Mucosa of rectum (tissue), 2 donors: ENCODE measurements around the gene HOXD9.

Source experiments
- H3K27ac ChIP-seq, 2 donors: one replicate each; pipeline ENCODE4 v1.7.0; 2013; ENCODE audit warnings: inconsistent platforms in 2 of 2, low read depth in 2 of 2, low read length in 2 of 2
- H3K27me3 ChIP-seq, 2 donors: one replicate each; pipeline ENCODE4 v1.7.0; 2013; ENCODE audit warnings: low read length in 2 of 2; ENCODE audit not compliant: control insufficient read depth in 2 of 2, insufficient read depth in 2 of 2
- H3K36me3 ChIP-seq, 2 donors: one replicate each; pipeline ENCODE4 v1.7.0; 2013; ENCODE audit warnings: low read length in 2 of 2; ENCODE audit not compliant: control insufficient read depth in 2 of 2, insufficient read depth in 2 of 2
- H3K4me1 ChIP-seq, 2 donors: one replicate each; pipeline ENCODE4 v1.7.0; 2013; ENCODE audit warnings: low read length in 2 of 2, mild to moderate bottlenecking in 1 of 2; ENCODE audit not compliant: control insufficient read depth in 2 of 2, insufficient read depth in 2 of 2
- H3K4me3 ChIP-seq, 2 donors: one replicate each; pipeline ENCODE4 v1.7.0; 2013; ENCODE audit warnings: low read length in 2 of 2
- H3K9ac ChIP-seq, 2 donors: one replicate each; pipeline ENCODE4 v1.7.0; 2013; ENCODE audit warnings: low read length in 2 of 2, low read depth in 1 of 2, mild to moderate bottlenecking in 1 of 2
- H3K9me3 ChIP-seq, 2 donors: one replicate each; pipeline ENCODE4 v1.7.0; 2013; ENCODE audit warnings: low read length in 2 of 2; ENCODE audit not compliant: control insufficient read depth in 2 of 2
- donor health status: healthy.
- donor health status: Normal muscosa, but diverticular disease.

The HOXD9 gene

GRCh38 chr2:176122683-176123410, at the start of gene HOXD9:
Gene HOXD9 (plus strand): TSS chr2:176122719. CDS start chr2:176122769, 50 bp downstream.
- Histone ChIP-seq H3K36me3 (no peaks in the 10 kb centered on the region), H3K9ac (peak within 1 kb of the TSS in 1 of 2 donors; percentile 53), H3K27ac (peak within 1 kb of the TSS; percentile 21 to 58), H3K9me3 (no peaks in the 10 kb centered on the region), H3K27me3 (peaks cover 56 to 64% of the 10 kb centered on the region in 2 donors), H3K4me1 (no peaks in the 10 kb centered on the region), H3K4me3 (peak within 1 kb of the TSS; percentile 63 to 67)

- H3K27ac ChIP-seq, result no peak overlapping the region
- H3K9me3 ChIP-seq, result no peaks in the 10 kb centered on the region
- H3K27me3 ChIP-seq, result peaks cover 81 to 89% of the 10 kb centered on the region in 2 donors
These were observed 49.3 kb upstream of the HOXD9 start for GRCh38 chr2:176072951-176073904.

GRCh38 chr2:176074919-176075425, 47.5 kb upstream of the HOXD9 start:
- Histone ChIP-seq H3K27me3 (peaks cover 79 to 89% of the 10 kb centered on the region in 2 donors), H3K27ac (no peak overlapping the region), H3K36me3 (no peaks in the 10 kb centered on the region), H3K4me1 (peaks cover 0 to 3% of the 10 kb centered on the region in 2 donors), H3K9me3 (no peaks in the 10 kb centered on the region), H3K9ac (no peak overlapping the region), H3K4me3 (no peak overlapping the region)

More at GRCh38 chr2:176072951-176073904, 49.3 kb upstream of the HOXD9 start:
- H3K4me1 ChIP-seq, result peaks cover 0 to 5% of the 10 kb centered on the region in 2 donors
- no peaks in the 10 kb centered on the region for H3K36me3 ChIP-seq
- H3K9ac ChIP-seq, result no peak overlapping the region
- no peak overlapping the region for H3K4me3 ChIP-seq

GRCh38 chr2:176075481-176075880, 47.0 kb upstream of the HOXD9 start:
- Histone ChIP-seq H3K9me3 (no peaks in the 10 kb centered on the region), H3K9ac (no peak overlapping the region), H3K4me1 (peaks cover 0 to 3% of the 10 kb centered on the region in 2 donors)

GRCh38 chr2:176076063-176076462, 46.5 kb upstream of the HOXD9 start:
- peaks cover 0 to 3% of the 10 kb centered on the region in 2 donors for H3K4me1 ChIP-seq
- H3K36me3 ChIP-seq, result no peaks in the 10 kb centered on the region
- no peak overlapping the region for H3K9ac ChIP-seq
- no peak overlapping the region for H3K4me3 ChIP-seq
- peaks cover 76 to 86% of the 10 kb centered on the region in 2 donors for H3K27me3 ChIP-seq
- H3K27ac ChIP-seq, result no peak overlapping the region
- no peaks in the 10 kb centered on the region for H3K9me3 ChIP-seq

More at GRCh38 chr2:176075481-176075880, 47.0 kb upstream of the HOXD9 start:
- no peak overlapping the region for H3K27ac ChIP-seq
- no peaks in the 10 kb centered on the region for H3K36me3 ChIP-seq
- no peak overlapping the region for H3K4me3 ChIP-seq
- H3K27me3 ChIP-seq, result peaks cover 74 to 85% of the 10 kb centered on the region in 2 donors

GRCh38 chr2:176076796-176077195, 45.7 kb upstream of the HOXD9 start:
- Histone ChIP-seq H3K4me1 (peaks cover 0 to 3% of the 10 kb centered on the region in 2 donors), H3K27ac (no peak overlapping the region), H3K36me3 (no peaks in the 10 kb centered on the region), H3K9ac (no peak overlapping the region), H3K9me3 (no peaks in the 10 kb centered on the region), H3K27me3 (peaks cover 77 to 87% of the 10 kb centered on the region in 2 donors), H3K4me3 (no peak overlapping the region)

- Histone ChIP-seq H3K4me3 (no peak overlapping the region), H3K27me3 (peaks cover 80 to 89% of the 10 kb centered on the region in 2 donors), H3K9me3 (no peaks in the 10 kb centered on the region), H3K4me1 (peaks cover 0 to 5% of the 10 kb centered on the region in 2 donors), H3K9ac (no peak overlapping the region), H3K27ac (no peak overlapping the region), H3K36me3 (no peaks in the 10 kb centered on the region)
These were observed 43.8 kb upstream of the HOXD9 start for GRCh38 chr2:176078541-176079284.

GRCh38 chr2:176079285-176079830, 43.2 kb upstream of the HOXD9 start:
- Histone ChIP-seq H3K27ac (no peak overlapping the region), H3K27me3 (peaks cover 82 to 89% of the 10 kb centered on the region in 2 donors), H3K4me3 (no peak overlapping the region), H3K9me3 (no peaks in the 10 kb centered on the region), H3K36me3 (no peaks in the 10 kb centered on the region), H3K9ac (no peak overlapping the region), H3K4me1 (peaks cover 0 to 5% of the 10 kb centered on the region in 2 donors)

- Histone ChIP-seq H3K9me3 (no peaks in the 10 kb centered on the region), H3K36me3 (no peaks in the 10 kb centered on the region), H3K9ac (no peak overlapping the region), H3K4me1 (peaks cover 2 to 5% of the 10 kb centered on the region in 2 donors), H3K27me3 (peaks cover 82 to 89% of the 10 kb centered on the region in 2 donors), H3K27ac (no peak overlapping the region), H3K4me3 (peak overlapping the region in 1 of 2 donors; percentile 38)
These were observed 42.5 kb upstream of the HOXD9 start for GRCh38 chr2:176079831-176080539.
